WTC11 (cell line): ENCODE data around the gene PHLDB3. TPM values are rescaled to one million over a fixed set of nuclear protein-coding genes. Genes with fewer than 3 reads are reported as not detected.
"Not testable (repeated sequence)": the region's sequence is repeated elsewhere in the genome, so short reads cannot be mapped to it uniquely, and the experiment has no call there.

ENCODE experiments used
- ATAC-seq: fragments of 200-7000 bp; cut with Tn5 transposase; 2 replicates; pipeline ENCODE4 v1.10.0; 2021; ENCODE audit warnings: mild to moderate bottlenecking, moderate library complexity
- CTCF ChIA-PET: fragments of 300-600 bp; sonication (Branson Sonifier 250); formaldehyde crosslinking; loops from one replicate; lab custom pipeline; 2021; ENCODE audit warnings: antibody characterized with exemption; lab: Charles Lee
- POLR2A ChIA-PET: fragments of 350-600 bp; sonication (Branson Sonifier 250); formaldehyde crosslinking; loops from one replicate; lab custom pipeline; 2021; ENCODE audit warnings: antibody characterized with exemption; lab: Charles Lee
- DNase-seq: peaks from one replicate; pipeline ENCODE4 v3.0.0; 2021; ENCODE audit warnings: low spot score
- H3K27ac Mint-ChIP-seq: 2 replicates; pipeline ENCODE4 v1.8.0; 2021; ENCODE audit warnings: mixed read lengths
- H3K27me3 Mint-ChIP-seq: 2 replicates; pipeline ENCODE4 v1.8.0; 2021; ENCODE audit warnings: low read depth, mild to moderate bottlenecking, moderate library complexity, mixed read lengths
- H3K36me3 Mint-ChIP-seq: 2 replicates; pipeline ENCODE4 v1.8.0; 2021; ENCODE audit warnings: mixed read lengths
- H3K4me1 Mint-ChIP-seq: 2 replicates; pipeline ENCODE4 v1.8.0; 2022; ENCODE audit warnings: mixed read lengths
- H3K4me3 Mint-ChIP-seq: 2 replicates; pipeline ENCODE4 v1.8.0; 2021; ENCODE audit warnings: mild to moderate bottlenecking, moderate library complexity, mixed read lengths
- H3K9me3 Mint-ChIP-seq: 2 replicates; pipeline ENCODE4 v1.8.0; 2021; ENCODE audit warnings: mixed read lengths
- AR ChIP-seq: fragments of 250-450 bp; sonication (Bioruptor Pico); IDR thresholded peaks from 2 replicates; pipeline ENCODE4 v1.9.0; 2021; ENCODE audit warnings: mild to moderate bottlenecking
- CBFB ChIP-seq: sonication (generic); formaldehyde crosslinking; IDR thresholded peaks from 2 replicates; pipeline ENCODE4 v1.8.1; 2022; ENCODE audit warnings: mild to moderate bottlenecking, low read depth, missing genetic modification reagents
- GABPB1 ChIP-seq: sonication (generic); formaldehyde crosslinking; IDR thresholded peaks from 2 replicates; pipeline ENCODE4 v1.8.1; 2023; ENCODE audit warnings: mild to moderate bottlenecking, missing genetic modification reagents
- GRHL2 ChIP-seq: fragments of 250-450 bp; sonication (Bioruptor Pico); IDR thresholded peaks from 2 replicates; pipeline ENCODE4 v1.8.0; 2022; ENCODE audit warnings: mild to moderate bottlenecking, moderate library complexity; ENCODE audit not compliant: insufficient replicate concordance, severe bottlenecking
- JUN ChIP-seq: sonication (generic); formaldehyde crosslinking; IDR thresholded peaks from 2 replicates; pipeline ENCODE4 v1.8.0; 2023; ENCODE audit warnings: mild to moderate bottlenecking, missing genetic modification reagents
- KAT7 ChIP-seq: sonication (generic); formaldehyde crosslinking; IDR thresholded peaks from 2 replicates; pipeline ENCODE4 v1.8.1; 2023; ENCODE audit warnings: missing genetic modification reagents, mild to moderate bottlenecking, borderline replicate concordance
- MXD4 ChIP-seq: fragments of 250-450 bp; sonication (Bioruptor Pico); IDR thresholded peaks from 2 replicates; pipeline ENCODE4 v1.8.0; 2021; ENCODE audit warnings: mild to moderate bottlenecking, moderate library complexity, borderline replicate concordance
- STAT6 ChIP-seq: sonication (generic); formaldehyde crosslinking; conservative IDR thresholded peaks from 2 replicates; pipeline ENCODE4 v1.8.1; 2023; ENCODE audit warnings: mild to moderate bottlenecking, low read depth, missing genetic modification reagents, moderate library complexity
- ZNF425 ChIP-seq: fragments of 250-450 bp; sonication (Bioruptor Pico); conservative IDR thresholded peaks from 2 replicates; pipeline ENCODE4 v1.9.0; 2021; ENCODE audit warnings: mild to moderate bottlenecking
- ZSCAN18 ChIP-seq: fragments of 250-450 bp; sonication (Bioruptor Pico); IDR thresholded peaks from 2 replicates; pipeline ENCODE4 v2.1.2; 2022; ENCODE audit warnings: mild to moderate bottlenecking, moderate library complexity
- total RNA-seq: library from RNA; stranded (reverse); gene quantifications from 3 replicates; pipeline ENCODE4 v1.2.3, GENCODE V29; 2021
- TF ChIP-seq, protein P1 (sequence below): sonication (generic); formaldehyde crosslinking; IDR thresholded peaks from 2 replicates; pipeline ENCODE4 v1.8.1; 2022; ENCODE audit warnings: mild to moderate bottlenecking, moderate library complexity, missing genetic modification reagents
- TF ChIP-seq, protein P2 (sequence below): fragments of 200-600 bp; IDR thresholded peaks from 2 replicates; pipeline ENCODE4 v1.8.0; 2022; ENCODE audit warnings: antibody characterized with exemption

PHLDB3 gene
- total RNA-seq, 1 experiment from 2014 or later = 14.6 TPM

DNA sequence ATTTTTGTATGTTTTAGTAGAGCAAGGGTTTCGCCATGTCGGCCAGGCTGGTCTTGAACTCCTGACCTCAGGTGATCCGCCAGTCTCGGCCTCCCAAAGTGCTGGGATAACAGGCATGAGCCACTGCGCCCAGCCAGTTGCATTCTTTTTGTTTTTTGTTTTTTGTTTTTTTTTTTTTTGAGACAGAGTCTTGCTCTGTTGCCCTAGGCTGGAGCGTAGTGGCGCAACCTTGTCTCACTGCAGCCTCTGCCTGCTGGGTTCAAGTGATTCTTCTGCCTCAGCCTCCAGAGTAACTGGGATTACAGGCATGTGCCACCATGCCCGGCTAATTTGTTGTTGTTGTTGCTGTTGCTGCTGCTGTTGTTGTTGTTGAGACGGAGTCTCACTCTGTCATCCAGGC, 60.5 kb downstream of the PHLDB3 start:
- DNase-seq, H3K36me3 Mint-ChIP-seq, POLR2A ChIA-PET, H3K4me3 Mint-ChIP-seq, ATAC-seq, H3K27me3 Mint-ChIP-seq, H3K9me3 Mint-ChIP-seq, H3K27ac Mint-ChIP-seq: not testable (repeated sequence)
- H3K4me1 Mint-ChIP-seq = peaks cover 11% of the 10 kb centered on the region
- CTCF ChIA-PET = interaction anchor here (1.1 to 5.4 kb wide), 3 partner anchors 60 to 111 kb away, joined by 4 to 245 read pairs (median 5); no protein-coding TSS in a partner anchor

- no peaks in the 10 kb centered on the region for H3K36me3 Mint-ChIP-seq
- H3K4me1 Mint-ChIP-seq = peaks cover 4% of the 10 kb centered on the region
- DNase-seq (no peak), ATAC-seq (no peak)
- H3K27me3 Mint-ChIP-seq = peaks cover 7% of the 10 kb centered on the region; the same call in 1 of the 2 replicates
- H3K9me3 Mint-ChIP-seq = 0 out of 2 replicates have a peak, but pooled peaks cover 3% of the 10 kb centered on the region
- ChIA-PET POLR2A (no interaction called here), CTCF (interaction anchor here (0.6 to 1.6 kb wide), 2 partner anchors 10 to 77 kb away, joined by 3 to 5 read pairs; no protein-coding TSS in a partner anchor)
- no peak overlapping the region for H3K27ac Mint-ChIP-seq
- no peak overlapping the region for H3K4me3 Mint-ChIP-seq
- TF ChIP-seq MXD4 (CRISPR knock-in tag) (no peak), CBFB (CRISPR knock-in tag) (no peak), GRHL2 (CRISPR knock-in tag) (no peak), ZSCAN18 (no peak), ZNF425 (no peak), AR (no peak), GABPB1 (CRISPR knock-in tag) (no peak), KAT7 (no peak), STAT6 (no peak), JUN (CRISPR knock-in tag) (no peak)
- TF ChIP-seq, protein P1, sequence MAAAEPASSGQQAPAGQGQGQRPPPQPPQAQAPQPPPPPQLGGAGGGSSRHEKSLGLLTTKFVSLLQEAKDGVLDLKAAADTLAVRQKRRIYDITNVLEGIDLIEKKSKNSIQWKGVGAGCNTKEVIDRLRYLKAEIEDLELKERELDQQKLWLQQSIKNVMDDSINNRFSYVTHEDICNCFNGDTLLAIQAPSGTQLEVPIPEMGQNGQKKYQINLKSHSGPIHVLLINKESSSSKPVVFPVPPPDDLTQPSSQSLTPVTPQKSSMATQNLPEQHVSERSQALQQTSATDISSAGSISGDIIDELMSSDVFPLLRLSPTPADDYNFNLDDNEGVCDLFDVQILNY (CRISPR knock-in tag) = no peak
- TF ChIP-seq, protein P2, sequence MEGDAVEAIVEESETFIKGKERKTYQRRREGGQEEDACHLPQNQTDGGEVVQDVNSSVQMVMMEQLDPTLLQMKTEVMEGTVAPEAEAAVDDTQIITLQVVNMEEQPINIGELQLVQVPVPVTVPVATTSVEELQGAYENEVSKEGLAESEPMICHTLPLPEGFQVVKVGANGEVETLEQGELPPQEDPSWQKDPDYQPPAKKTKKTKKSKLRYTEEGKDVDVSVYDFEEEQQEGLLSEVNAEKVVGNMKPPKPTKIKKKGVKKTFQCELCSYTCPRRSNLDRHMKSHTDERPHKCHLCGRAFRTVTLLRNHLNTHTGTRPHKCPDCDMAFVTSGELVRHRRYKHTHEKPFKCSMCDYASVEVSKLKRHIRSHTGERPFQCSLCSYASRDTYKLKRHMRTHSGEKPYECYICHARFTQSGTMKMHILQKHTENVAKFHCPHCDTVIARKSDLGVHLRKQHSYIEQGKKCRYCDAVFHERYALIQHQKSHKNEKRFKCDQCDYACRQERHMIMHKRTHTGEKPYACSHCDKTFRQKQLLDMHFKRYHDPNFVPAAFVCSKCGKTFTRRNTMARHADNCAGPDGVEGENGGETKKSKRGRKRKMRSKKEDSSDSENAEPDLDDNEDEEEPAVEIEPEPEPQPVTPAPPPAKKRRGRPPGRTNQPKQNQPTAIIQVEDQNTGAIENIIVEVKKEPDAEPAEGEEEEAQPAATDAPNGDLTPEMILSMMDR = no peak
These were observed 62.8 kb downstream of the PHLDB3 start for GRCh38 chr19:43441716-43442115.
